ENCODE results near the gene NEK7. TPM values are rescaled to one million over a fixed set of nuclear protein-coding genes. Genes with fewer than 3 reads are reported as not detected.

Gene NEK7
- total RNA-seq, 2 donors from 2014 or later = 168 to 228 TPM

- Histone ChIP-seq H3K4me1 (peaks cover 0 to 34% of the 10 kb centered on the region in 2 donors), H3K4me3 (no peak overlapping the region), H3K27me3 (no peaks in the 10 kb centered on the region), H3K27ac (peak overlapping the region in 1 of 2 donors; percentile 30), H3K9me3 (no peaks in the 10 kb centered on the region), H3K36me3 (no peaks in the 10 kb centered on the region)
- TF ChIP-seq, protein P1, sequence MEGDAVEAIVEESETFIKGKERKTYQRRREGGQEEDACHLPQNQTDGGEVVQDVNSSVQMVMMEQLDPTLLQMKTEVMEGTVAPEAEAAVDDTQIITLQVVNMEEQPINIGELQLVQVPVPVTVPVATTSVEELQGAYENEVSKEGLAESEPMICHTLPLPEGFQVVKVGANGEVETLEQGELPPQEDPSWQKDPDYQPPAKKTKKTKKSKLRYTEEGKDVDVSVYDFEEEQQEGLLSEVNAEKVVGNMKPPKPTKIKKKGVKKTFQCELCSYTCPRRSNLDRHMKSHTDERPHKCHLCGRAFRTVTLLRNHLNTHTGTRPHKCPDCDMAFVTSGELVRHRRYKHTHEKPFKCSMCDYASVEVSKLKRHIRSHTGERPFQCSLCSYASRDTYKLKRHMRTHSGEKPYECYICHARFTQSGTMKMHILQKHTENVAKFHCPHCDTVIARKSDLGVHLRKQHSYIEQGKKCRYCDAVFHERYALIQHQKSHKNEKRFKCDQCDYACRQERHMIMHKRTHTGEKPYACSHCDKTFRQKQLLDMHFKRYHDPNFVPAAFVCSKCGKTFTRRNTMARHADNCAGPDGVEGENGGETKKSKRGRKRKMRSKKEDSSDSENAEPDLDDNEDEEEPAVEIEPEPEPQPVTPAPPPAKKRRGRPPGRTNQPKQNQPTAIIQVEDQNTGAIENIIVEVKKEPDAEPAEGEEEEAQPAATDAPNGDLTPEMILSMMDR (IDR thresholded peaks at IDR 0.05) = no peak
- DNase-seq (ENCODE audit: low spot score) = no peak
Observed at GRCh38 chr1:198254521-198254920, 97.7 kb downstream of the NEK7 start.

- H3K27ac ChIP-seq = peak overlapping the region in 1 of 2 donors; percentile 30
- no peaks in the 10 kb centered on the region for H3K27me3 ChIP-seq
- peaks cover 0 to 35% of the 10 kb centered on the region in 2 donors for H3K4me1 ChIP-seq
Observed at GRCh38 chr1:198254948-198255347, 98.2 kb downstream of the NEK7 start.

DNA sequence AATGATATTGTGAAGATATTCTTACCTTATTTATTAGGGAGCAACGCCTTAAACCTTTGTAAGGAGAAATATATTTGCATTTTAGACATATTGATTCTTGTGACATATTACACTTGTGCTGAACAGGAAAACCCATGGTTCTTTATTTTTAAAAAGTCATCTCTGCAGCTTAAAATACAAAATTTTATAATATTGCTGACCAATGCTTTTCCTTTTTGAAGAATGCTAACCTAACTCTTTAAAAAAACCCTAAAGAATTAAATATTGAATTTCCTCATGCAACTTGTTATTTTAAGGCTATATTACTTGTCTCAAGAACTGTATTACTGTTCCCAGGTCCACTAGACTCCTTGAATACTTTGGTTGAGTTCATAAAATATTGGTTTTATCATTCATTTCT, 99.0 kb downstream of the NEK7 start:
- H3K27ac ChIP-seq = no peak overlapping the region

More at GRCh38 chr1:198254948-198255347, 98.2 kb downstream of the NEK7 start:
- TF ChIP-seq, protein P1 (IDR thresholded peaks at IDR 0.05) = no peak
- Histone ChIP-seq H3K36me3 (no peaks in the 10 kb centered on the region), H3K4me3 (no peak overlapping the region), H3K9me3 (no peaks in the 10 kb centered on the region)
- no peak for DNase-seq (ENCODE audit: low spot score)

DNA sequence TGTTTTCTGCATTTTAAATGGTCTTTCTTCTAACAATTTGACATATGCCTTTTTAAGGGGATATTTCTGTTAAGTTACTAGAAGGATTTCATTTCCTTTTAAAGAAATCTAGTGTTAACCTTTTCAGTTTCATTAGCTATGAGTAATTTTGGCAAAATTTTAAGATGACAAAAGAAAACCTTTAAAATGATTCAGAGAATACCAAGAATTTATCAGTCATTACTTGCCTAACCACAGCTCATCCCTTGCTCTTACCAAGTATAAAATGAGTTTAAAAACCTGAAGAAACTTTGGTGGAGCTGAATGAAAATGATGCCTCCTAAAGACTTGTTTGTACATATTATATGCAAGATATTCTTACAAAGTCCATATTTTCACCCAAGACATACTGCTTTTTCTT, 101.7 kb downstream of the NEK7 start:
- DNase-seq (ENCODE audit: low spot score) = no peak
- H3K27ac ChIP-seq = no peak overlapping the region
- H3K36me3 ChIP-seq = no peaks in the 10 kb centered on the region
- H3K9me3 ChIP-seq = no peaks in the 10 kb centered on the region
- no peak overlapping the region for H3K4me3 ChIP-seq
- H3K27me3 ChIP-seq = no peaks in the 10 kb centered on the region
- TF ChIP-seq, protein P1 (IDR thresholded peaks at IDR 0.05) = no peak
- H3K4me1 ChIP-seq = peaks cover 0 to 39% of the 10 kb centered on the region in 2 donors

More for the DNA sequence above, 99.0 kb downstream of the NEK7 start:
- H3K4me3 ChIP-seq = no peak overlapping the region
- H3K36me3 ChIP-seq = no peaks in the 10 kb centered on the region
- no peaks in the 10 kb centered on the region for H3K27me3 ChIP-seq
- DNase-seq (ENCODE audit: low spot score) = no peak
- no peaks in the 10 kb centered on the region for H3K9me3 ChIP-seq
- H3K4me1 ChIP-seq = peaks cover 0 to 35% of the 10 kb centered on the region in 2 donors
- TF ChIP-seq, protein P1 (IDR thresholded peaks at IDR 0.05) = no peak

DNA sequence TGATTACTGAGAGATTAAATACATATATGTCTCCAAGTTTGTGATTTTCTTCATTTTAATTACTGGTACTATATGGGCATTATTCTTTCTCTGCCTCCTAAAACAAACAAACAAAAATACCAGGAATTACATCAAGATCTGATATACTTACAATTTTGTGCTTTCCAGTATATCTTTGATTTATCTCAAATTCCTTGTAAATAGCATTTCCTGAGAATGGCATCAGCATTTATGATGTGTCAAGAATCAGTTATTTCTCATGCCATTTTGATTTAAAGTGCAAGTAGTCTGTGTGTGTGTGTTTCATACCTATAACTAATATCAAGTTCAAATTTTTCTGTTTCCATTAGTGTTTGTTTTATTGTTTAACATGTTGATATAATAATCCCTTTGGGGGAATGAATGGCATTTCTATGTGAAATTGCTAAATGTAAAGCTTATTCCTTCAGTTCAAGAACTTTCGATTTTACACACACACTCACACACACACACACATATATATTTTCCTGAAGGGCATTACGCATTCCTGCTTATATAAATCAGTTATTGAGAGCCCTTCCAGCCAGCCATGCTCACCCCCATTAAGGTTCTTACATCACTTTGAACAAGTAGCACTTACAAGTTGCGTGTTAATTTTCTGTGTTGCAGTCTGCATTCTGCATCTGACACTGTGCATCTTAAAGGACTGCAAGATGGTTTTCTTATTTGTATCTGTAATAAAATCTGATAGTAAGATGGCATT, 102.7 kb downstream of the NEK7 start:
- DNase-seq (ENCODE audit: low spot score) = no peak
- TF ChIP-seq, protein P1 (IDR thresholded peaks at IDR 0.05) = no peak
- H3K27ac ChIP-seq = no peak overlapping the region
- H3K4me1 ChIP-seq = peaks cover 0 to 32% of the 10 kb centered on the region in 2 donors
- H3K27me3 ChIP-seq = no peaks in the 10 kb centered on the region
- H3K36me3 ChIP-seq = no peaks in the 10 kb centered on the region
- H3K9me3 ChIP-seq = no peaks in the 10 kb centered on the region
- no peak overlapping the region for H3K4me3 ChIP-seq

Measured in right atrium auricular region (tissue), 2 donors.